ENCODE data around the gene RASGRF1.

DNA sequence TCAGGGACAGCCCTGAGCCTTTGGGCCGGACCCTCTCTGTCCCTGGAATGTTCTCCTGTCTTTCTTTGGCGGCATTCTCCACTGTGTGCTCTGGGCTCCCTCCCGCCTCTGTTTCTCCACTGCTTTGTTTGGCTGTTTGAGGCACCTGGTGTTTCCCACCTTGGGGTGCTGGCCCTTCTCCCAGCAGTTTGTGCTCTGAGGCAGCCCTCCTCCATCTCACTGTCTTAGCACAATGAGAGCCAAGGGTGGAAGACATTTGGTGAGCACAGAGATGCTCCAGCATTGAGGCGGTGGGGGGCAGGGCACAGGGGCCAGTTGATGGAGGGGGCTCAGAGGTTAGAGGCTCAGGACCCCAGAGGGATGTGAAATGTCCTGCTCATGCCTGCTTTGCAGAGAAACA lies 54.3 kb downstream of the RASGRF1 start:
- TF ChIP-seq, protein P1, sequence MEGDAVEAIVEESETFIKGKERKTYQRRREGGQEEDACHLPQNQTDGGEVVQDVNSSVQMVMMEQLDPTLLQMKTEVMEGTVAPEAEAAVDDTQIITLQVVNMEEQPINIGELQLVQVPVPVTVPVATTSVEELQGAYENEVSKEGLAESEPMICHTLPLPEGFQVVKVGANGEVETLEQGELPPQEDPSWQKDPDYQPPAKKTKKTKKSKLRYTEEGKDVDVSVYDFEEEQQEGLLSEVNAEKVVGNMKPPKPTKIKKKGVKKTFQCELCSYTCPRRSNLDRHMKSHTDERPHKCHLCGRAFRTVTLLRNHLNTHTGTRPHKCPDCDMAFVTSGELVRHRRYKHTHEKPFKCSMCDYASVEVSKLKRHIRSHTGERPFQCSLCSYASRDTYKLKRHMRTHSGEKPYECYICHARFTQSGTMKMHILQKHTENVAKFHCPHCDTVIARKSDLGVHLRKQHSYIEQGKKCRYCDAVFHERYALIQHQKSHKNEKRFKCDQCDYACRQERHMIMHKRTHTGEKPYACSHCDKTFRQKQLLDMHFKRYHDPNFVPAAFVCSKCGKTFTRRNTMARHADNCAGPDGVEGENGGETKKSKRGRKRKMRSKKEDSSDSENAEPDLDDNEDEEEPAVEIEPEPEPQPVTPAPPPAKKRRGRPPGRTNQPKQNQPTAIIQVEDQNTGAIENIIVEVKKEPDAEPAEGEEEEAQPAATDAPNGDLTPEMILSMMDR (IDR thresholded peaks at IDR 0.05): no peak
- TF ChIP-seq, protein P2, sequence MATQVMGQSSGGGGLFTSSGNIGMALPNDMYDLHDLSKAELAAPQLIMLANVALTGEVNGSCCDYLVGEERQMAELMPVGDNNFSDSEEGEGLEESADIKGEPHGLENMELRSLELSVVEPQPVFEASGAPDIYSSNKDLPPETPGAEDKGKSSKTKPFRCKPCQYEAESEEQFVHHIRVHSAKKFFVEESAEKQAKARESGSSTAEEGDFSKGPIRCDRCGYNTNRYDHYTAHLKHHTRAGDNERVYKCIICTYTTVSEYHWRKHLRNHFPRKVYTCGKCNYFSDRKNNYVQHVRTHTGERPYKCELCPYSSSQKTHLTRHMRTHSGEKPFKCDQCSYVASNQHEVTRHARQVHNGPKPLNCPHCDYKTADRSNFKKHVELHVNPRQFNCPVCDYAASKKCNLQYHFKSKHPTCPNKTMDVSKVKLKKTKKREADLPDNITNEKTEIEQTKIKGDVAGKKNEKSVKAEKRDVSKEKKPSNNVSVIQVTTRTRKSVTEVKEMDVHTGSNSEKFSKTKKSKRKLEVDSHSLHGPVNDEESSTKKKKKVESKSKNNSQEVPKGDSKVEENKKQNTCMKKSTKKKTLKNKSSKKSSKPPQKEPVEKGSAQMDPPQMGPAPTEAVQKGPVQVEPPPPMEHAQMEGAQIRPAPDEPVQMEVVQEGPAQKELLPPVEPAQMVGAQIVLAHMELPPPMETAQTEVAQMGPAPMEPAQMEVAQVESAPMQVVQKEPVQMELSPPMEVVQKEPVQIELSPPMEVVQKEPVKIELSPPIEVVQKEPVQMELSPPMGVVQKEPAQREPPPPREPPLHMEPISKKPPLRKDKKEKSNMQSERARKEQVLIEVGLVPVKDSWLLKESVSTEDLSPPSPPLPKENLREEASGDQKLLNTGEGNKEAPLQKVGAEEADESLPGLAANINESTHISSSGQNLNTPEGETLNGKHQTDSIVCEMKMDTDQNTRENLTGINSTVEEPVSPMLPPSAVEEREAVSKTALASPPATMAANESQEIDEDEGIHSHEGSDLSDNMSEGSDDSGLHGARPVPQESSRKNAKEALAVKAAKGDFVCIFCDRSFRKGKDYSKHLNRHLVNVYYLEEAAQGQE (IDR thresholded peaks at IDR 0.05; ENCODE audit: insufficient read depth in 1 of 2, low read depth in 2 of 2, low read length in 1 of 2): no peak
- TF ChIP-seq POLR2AphosphoS5 (IDR thresholded peaks at IDR 0.05; ENCODE audit: low read depth, low read length): no peak

Data from Panc1 (cell line).